Aorta (tissue), 5 donors: ENCODE results near the gene SIGLEC7. TPM values are rescaled to one million over a fixed set of nuclear protein-coding genes. Genes with fewer than 3 reads are reported as not detected.
"Not testable (repeated sequence)": the region's sequence is repeated elsewhere in the genome, so short reads cannot be mapped to it uniquely, and the experiment has no call there.

Source experiments
- ATAC-seq: fragments of 200-7000 bp; cut with Tn5 transposase; one replicate; pipeline ENCODE4 v1.9.1; 2022; ENCODE audit warnings: moderate library complexity; ENCODE audit not compliant: low FRiP score
- DNase-seq, 2 donors: peaks; one replicate each; pipeline ENCODE4 v3.0.0-alpha.2; 2020
- H3K27ac ChIP-seq, 2 donors: one replicate each; pipeline ENCODE4 v1.5.1; 2013; ENCODE audit warnings: low read length in 2 of 2, mild to moderate bottlenecking in 2 of 2, moderate library complexity in 2 of 2, control low read depth in 1 of 2, inconsistent platforms in 1 of 2, low read depth in 1 of 2
- H3K27me3 ChIP-seq, 2 donors: one replicate each; pipeline ENCODE4 v1.6.1; 2013; ENCODE audit warnings: control low read depth in 1 of 2, low read length in 1 of 2, mild to moderate bottlenecking in 1 of 2, moderate library complexity in 1 of 2; ENCODE audit not compliant: insufficient read depth in 2 of 2, control insufficient read depth in 1 of 2
- H3K36me3 ChIP-seq, 2 donors: one replicate each; pipeline ENCODE4 v1.6.1; 2013; ENCODE audit warnings: control low read depth in 1 of 2, low read length in 1 of 2, mild to moderate bottlenecking in 1 of 2; ENCODE audit not compliant: insufficient read depth in 2 of 2, control insufficient read depth in 1 of 2
- H3K4me1 ChIP-seq, 2 donors: one replicate each; pipeline ENCODE4 v1.6.1; 2013; ENCODE audit warnings: low read length in 2 of 2, control low read depth in 1 of 2, mild to moderate bottlenecking in 1 of 2, moderate library complexity in 1 of 2; ENCODE audit not compliant: insufficient read depth in 2 of 2, control insufficient read depth in 1 of 2
- H3K4me3 ChIP-seq, 2 donors: one replicate each; pipeline ENCODE4 v1.5.1; 2013; ENCODE audit warnings: low read length in 2 of 2, control low read depth in 1 of 2, mild to moderate bottlenecking in 1 of 2
- H3K9me3 ChIP-seq: one replicate; pipeline ENCODE4 v1.6.1; 2013; ENCODE audit warnings: mild to moderate bottlenecking, low read length; ENCODE audit not compliant: control insufficient read depth
- WGBS, 2 donors: extraction: QIAGEN DNeasy Blood & Tissue Kit; methylation state at CpG; one replicate each; pipeline ENCODE4 v1.1.7; 2013; 5-methylcytosine and 5-hydroxymethylcytosine counted together
- intact Hi-C, 2 donors: fragments of 100-400 bp; cut with DNase I; formaldehyde crosslinking; loops; one replicate each; pipeline versions ENCODE4 v1.14.2 to v1.15.0; 2022
- polyA plus RNA-seq, 2 donors: library from polyadenylated mRNA; stranded (reverse); fragments of 200-250 nt; gene quantifications; one replicate each; pipeline ENCODE4 v1.2.3, GENCODE V29; 2013
- total RNA-seq, 2 donors: library from RNA; stranded (reverse); fragmentation: NEBNext Ultra II Directional; extraction: Animal tissue kit (Norgen Biotek cat#: 25700); gene quantifications; one replicate each; pipeline ENCODE4 v1.2.1, GENCODE V29; 2021
- donor health status: healthy with polysubstance abuse.
- donor health status: Bipolar disorder and iron deficiency.
- donor health status: DM: no; HTN: no; CAD: no.
- donor health status: DM: no; HTN: no; CAD: no.
- donor health status: DM: yes; HTN: yes; CAD: no.

SIGLEC7 gene
- total and polyA plus RNA-seq, 4 donors, result 0.97 to 4.5 (median 2.7) TPM

GRCh38 chr19:51166846-51167490, 24.9 kb downstream of the SIGLEC7 start:
- WGBS, 2 donors, result 55% methylated on average over 9 of the region's 9 CpGs
- ATAC-seq, result no peak
- H3K27me3 ChIP-seq, result no peaks in the 10 kb centered on the region

GRCh38 chr19:51168564-51169282, 26.6 kb downstream of the SIGLEC7 start:
- DNase-seq (no peak), ATAC-seq (no peak)
- Histone ChIP-seq H3K27me3 (no peaks in the 10 kb centered on the region), H3K27ac (no peak overlapping the region), H3K9me3 (no peaks in the 10 kb centered on the region), H3K36me3 (no peaks in the 10 kb centered on the region), H3K4me1 (no peaks in the 10 kb centered on the region), H3K4me3 (no peak overlapping the region)
- WGBS, 2 donors, result 75 to 80% methylated on average over 13 of the region's 13 CpGs
- intact Hi-C loops, result no loop called here

More at GRCh38 chr19:51166846-51167490, 24.9 kb downstream of the SIGLEC7 start:
- Histone ChIP-seq H3K27ac (no peak overlapping the region), H3K36me3 (no peaks in the 10 kb centered on the region), H3K4me3 (no peak overlapping the region), H3K4me1 (no peaks in the 10 kb centered on the region), H3K9me3 (no peaks in the 10 kb centered on the region)
- intact Hi-C loops, result no loop called here
- DNase-seq, result peak in 1 of 2 donors; percentile 77

GRCh38 chr19:51169283-51169918, 27.3 kb downstream of the SIGLEC7 start:
- ATAC-seq, intact Hi-C loops, H3K4me3 ChIP-seq, H3K4me1 ChIP-seq, H3K9me3 ChIP-seq, H3K27me3 ChIP-seq, H3K36me3 ChIP-seq, H3K27ac ChIP-seq: not testable (repeated sequence)
- WGBS, 2 donors, result 11 to 13% methylated on average over 11 of the region's 11 CpGs
- peak; percentile 77 to 85 for DNase-seq

GRCh38 chr19:51172223-51172622, 30.1 kb downstream of the SIGLEC7 start:
- Histone ChIP-seq H3K36me3 (no peaks in the 10 kb centered on the region), H3K4me1 (no peaks in the 10 kb centered on the region), H3K4me3 (no peak overlapping the region), H3K27ac (no peak overlapping the region), H3K27me3 (no peaks in the 10 kb centered on the region), H3K9me3 (no peaks in the 10 kb centered on the region)
- DNase-seq (no peak), ATAC-seq (no peak)
- intact Hi-C loops, result no loop called here
- 79 to 87% methylated on average over 2 of the region's 2 CpGs for WGBS, 2 donors

- no peaks in the 10 kb centered on the region for H3K27me3 ChIP-seq
- H3K36me3 ChIP-seq, result no peaks in the 10 kb centered on the region
- H3K9me3 ChIP-seq, result no peaks in the 10 kb centered on the region
- no peak for ATAC-seq
- H3K4me3 ChIP-seq, result no peak overlapping the region
- intact Hi-C loops, result no loop called here
- 61 to 69% methylated on average over 5 of the region's 5 CpGs for WGBS, 2 donors
- no peak overlapping the region for H3K27ac ChIP-seq
- no peaks in the 10 kb centered on the region for H3K4me1 ChIP-seq
- no peak for DNase-seq
These were observed 31.6 kb downstream of the SIGLEC7 start for GRCh38 chr19:51173681-51174080.

- Histone ChIP-seq H3K36me3 (no peaks in the 10 kb centered on the region), H3K4me1 (no peaks in the 10 kb centered on the region), H3K27ac (no peak overlapping the region), H3K9me3 (no peaks in the 10 kb centered on the region), H3K27me3 (no peaks in the 10 kb centered on the region), H3K4me3 (no peak overlapping the region)
- intact Hi-C loops, result no loop called here
- 10 to 11% methylated on average over 1 of the region's 1 CpG for WGBS, 2 donors
- peak in 1 of 2 donors; percentile 4 for DNase-seq
- no peak for ATAC-seq
These were observed 37.2 kb downstream of the SIGLEC7 start for GRCh38 chr19:51179256-51179655.

- WGBS, 2 donors, result 92 to 93% methylated on average over 38 to 39 of the region's 39 CpGs
- no peak overlapping the region for H3K27ac ChIP-seq
- H3K4me1 ChIP-seq, result no peaks in the 10 kb centered on the region
- no peak overlapping the region for H3K4me3 ChIP-seq
- intact Hi-C loops, result no loop called here
- no peak for ATAC-seq
- no peaks in the 10 kb centered on the region for H3K9me3 ChIP-seq
- peak in 1 of 2 donors; percentile 26 for DNase-seq
- H3K36me3 ChIP-seq, result no peaks in the 10 kb centered on the region
- H3K27me3 ChIP-seq, result no peaks in the 10 kb centered on the region
These were observed 39.3 kb downstream of the SIGLEC7 start for GRCh38 chr19:51181377-51181912.

- Histone ChIP-seq H3K9me3 (no peaks in the 10 kb centered on the region), H3K27ac (no peak overlapping the region), H3K4me3 (no peak overlapping the region), H3K4me1 (no peaks in the 10 kb centered on the region), H3K27me3 (no peaks in the 10 kb centered on the region), H3K36me3 (no peaks in the 10 kb centered on the region)
- ATAC-seq, result no peak
- 51 to 68% methylated on average over 31 of the region's 31 CpGs for WGBS, 2 donors
- intact Hi-C loops, result no loop called here
- DNase-seq, result peak in 1 of 2 donors; percentile 18
These were observed 39.9 kb downstream of the SIGLEC7 start for GRCh38 chr19:51181913-51182419.
